GM21526 (cell line): Measurements from ENCODE around the gene PTGIS.

ENCODE experiments used
- ATAC-seq: cut with Tn5 transposase; IDR thresholded peaks from one replicate; pipeline ENCODE4 v1.9.1; 2021; ENCODE audit warnings: moderate library complexity; ENCODE audit not compliant: unreplicated experiment, low FRiP score

PTGIS gene

GRCh38 chr20:49505518-49505917 lies 62.4 kb downstream of the PTGIS start:
- ATAC-seq: no peak

DNA sequence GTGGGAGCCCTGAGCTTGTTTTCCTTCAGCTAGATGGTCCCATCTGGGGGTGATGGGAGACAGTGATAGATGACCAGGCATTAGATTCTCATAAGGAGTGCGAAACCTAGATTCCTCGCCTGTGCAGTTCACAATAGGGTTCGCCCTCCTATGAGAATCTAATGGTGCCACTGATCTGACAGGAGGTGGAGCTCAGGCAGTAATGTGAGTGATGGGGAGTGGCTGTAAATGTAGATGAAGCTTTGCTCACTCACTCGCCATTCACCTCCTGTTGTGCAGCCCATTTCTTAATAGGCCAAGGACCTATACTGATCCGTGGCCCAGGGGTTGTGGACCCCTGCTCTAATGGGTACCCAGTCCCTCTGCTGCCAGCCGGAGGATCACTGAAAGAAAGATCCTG lies 64.8 kb downstream of the PTGIS start:
- no peak for ATAC-seq

GRCh38 chr20:49501917-49502316 lies 66.0 kb downstream of the PTGIS start:
- ATAC-seq: no peak

DNA sequence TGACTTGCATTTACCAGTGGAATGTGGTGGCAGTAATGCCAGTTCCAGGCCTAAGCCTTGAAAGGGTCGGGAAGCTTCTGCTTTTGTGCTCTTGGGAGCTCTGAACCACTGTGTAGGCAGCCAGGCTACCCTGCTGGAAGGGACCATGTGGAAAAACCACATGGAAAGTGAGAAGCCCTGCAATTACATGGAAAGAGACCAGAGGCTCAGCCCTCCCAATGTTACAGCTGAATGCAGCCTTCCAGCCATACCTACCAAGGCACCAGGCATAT lies 70.6 kb downstream of the PTGIS start:
- ATAC-seq: no peak

DNA sequence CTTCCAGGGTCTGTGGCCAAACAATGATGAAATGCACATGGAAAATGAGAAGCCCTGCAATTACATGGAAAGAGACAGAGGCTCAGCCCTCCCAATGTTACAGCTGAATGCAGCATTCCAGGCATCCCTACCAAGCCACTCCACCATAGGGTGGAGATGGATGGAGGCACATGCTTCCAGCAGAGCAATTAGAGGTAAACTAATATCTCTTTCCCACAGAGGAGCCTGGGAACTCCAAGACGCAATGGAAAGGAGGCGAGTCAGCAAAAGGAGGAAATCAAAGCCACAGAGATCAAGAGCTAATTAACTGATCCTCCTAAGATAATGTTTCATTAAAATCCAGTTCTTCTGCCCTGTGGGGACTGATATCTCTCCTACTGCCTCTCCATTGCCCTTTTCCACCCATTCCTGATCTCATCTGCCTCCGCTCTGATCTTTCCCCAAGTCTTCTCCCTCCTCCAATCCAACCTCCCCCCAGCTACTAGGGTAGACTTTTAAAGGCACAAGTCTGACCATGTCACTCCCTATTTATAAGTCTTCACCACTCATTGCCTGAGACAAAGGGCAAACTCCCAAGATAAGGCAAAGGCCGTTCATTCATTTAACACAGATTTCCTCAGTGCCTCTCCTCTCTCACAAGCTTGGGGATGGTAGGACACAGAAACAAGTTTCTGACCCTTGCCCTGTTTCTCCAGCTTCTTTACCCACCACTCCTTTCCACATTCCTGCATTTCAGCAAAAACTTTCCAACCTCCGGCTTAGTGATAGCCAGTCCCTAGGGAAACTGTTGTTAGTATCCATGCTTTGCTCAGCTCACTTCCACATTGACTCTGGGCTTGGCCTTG lies 71.2 kb downstream of the PTGIS start:
- no peak for ATAC-seq

- ATAC-seq: no peak
These were observed 71.9 kb downstream of the PTGIS start for GRCh38 chr20:49496043-49496442.

GRCh38 chr20:49490689-49491088 lies 77.2 kb downstream of the PTGIS start:
- ATAC-seq: no peak

- no peak for ATAC-seq
These were observed 78.2 kb downstream of the PTGIS start for GRCh38 chr20:49489688-49490087.

DNA sequence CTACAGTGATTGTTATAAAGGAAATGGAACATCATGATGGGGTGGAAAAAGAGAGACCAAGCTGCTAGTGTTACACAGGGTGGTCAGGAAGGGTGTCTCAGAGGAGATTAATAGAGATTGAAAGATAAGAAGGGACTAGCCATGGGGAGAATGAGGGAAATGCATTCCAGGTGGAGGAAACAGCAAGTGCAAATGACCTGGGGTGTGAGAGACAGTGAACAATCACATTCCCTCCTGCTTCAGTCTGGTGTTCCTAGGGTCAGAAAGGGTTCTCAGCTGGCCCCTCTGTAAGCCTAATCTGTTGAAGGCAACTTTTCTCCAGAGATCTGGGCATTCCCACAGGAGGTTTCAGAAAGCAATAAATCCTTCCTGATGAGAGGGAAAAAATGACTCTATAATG lies 81.9 kb downstream of the PTGIS start:
- ATAC-seq: no peak

- no peak for ATAC-seq
These were observed 82.4 kb downstream of the PTGIS start for GRCh38 chr20:49485563-49485962.

- ATAC-seq: no peak
These were observed 83.5 kb downstream of the PTGIS start for GRCh38 chr20:49484180-49485140.

GRCh38 chr20:49483696-49484123 lies 84.2 kb downstream of the PTGIS start:
- ATAC-seq: no peak

DNA sequence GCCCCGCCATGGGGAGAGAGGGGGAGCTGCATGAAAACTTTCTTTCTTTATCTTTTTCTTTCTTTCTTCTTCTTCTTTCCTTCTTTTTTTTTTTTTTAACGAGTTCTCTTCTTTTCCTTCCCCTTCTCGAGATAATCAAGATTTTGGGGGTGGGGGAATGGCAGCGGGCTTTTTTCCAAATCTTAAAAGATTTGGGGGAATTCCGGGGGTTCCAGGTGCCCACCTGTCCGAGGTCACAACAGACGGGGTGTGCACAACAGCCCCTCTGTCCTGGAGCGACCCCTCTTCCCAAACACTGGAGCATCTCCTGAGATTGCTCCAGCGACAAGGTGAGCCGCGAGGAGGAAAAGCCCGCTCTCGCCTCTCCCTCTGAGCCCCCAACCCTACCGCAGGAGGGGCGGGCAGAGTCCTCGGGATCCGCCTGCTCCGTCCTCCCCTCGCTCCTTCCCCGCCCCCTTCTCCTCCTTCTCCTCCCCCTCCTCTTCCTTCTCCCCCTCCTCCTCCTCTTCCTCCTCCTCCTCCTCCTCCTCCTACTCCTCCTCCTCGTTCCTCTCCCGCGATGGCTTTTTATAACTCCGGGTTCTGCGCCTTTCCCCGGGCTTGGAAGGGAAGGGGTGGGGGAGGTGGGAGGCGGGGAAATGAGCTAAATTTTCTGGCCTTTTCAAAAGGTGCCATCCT lies 84.8 kb downstream of the PTGIS start:
- no peak for ATAC-seq

GRCh38 chr20:49482621-49483017 lies 85.3 kb downstream of the PTGIS start, which contains the start of gene KCNB1:
Gene KCNB1 (minus strand): TSS chr20:49482668. CDS start chr20:49482480, 188 bp downstream.
- no peak for ATAC-seq

DNA sequence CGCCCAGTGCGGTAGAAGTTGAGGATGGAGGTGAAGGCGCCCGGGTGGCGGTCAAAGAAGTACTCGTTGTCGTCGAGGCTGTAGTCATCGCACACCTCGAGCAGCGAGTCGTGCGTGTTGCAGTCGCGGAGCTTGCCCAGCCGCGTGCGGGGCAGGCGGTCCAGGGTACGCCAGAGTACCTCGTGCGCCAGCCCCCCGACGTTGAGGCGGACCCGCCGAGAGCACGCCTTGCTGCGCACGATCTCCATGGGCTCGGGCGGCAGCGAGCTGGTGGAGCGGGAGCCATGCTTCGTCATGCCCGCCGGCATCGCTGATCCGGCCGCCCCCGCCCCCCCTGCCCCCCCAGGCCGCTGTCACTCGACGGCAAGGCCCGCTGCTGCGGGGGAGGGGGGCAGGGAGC lies 85.8 kb downstream of the PTGIS start:
- no peak for ATAC-seq

DNA sequence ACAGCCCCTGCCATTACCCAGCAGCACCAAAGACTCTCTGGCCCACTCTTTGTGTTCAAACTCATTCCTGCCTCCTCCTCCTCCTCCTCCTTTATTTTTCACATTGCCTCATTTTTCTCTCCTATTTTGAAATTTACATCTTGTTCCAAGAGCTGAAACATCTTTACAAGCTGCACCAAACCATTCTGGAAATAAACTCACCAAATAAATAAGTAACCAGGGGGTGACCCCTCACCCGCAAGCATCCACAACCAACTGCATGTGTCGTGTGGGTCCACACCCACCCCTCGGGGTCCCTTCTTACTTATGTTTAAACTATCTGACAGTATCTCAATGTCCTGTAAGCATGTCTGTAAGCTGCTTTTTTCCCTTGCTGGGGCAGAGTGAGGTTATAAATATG lies 86.8 kb downstream of the PTGIS start:
- ATAC-seq: no peak

DNA sequence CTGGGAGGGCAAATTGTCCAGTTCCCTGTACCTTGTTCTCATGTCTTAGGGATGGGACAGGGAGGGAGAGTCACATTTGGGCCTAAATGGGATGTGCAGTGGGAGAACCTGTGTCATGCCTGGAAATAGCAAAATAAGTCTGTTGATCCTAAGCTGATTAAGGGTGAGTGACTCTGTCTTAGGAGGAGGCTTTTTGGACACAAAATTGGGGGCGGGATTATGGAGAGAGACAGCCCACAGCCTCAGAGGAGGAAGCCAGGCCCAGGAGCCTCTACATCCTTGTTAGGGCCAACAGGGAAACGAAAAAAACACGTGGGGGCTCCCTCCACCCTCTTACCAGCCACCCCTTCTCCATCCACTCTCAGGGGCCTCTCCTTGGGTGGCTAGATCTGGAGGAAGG lies 87.7 kb downstream of the PTGIS start:
- no peak for ATAC-seq

- no peak for ATAC-seq
These were observed 88.2 kb downstream of the PTGIS start for GRCh38 chr20:49479785-49480184.

DNA sequence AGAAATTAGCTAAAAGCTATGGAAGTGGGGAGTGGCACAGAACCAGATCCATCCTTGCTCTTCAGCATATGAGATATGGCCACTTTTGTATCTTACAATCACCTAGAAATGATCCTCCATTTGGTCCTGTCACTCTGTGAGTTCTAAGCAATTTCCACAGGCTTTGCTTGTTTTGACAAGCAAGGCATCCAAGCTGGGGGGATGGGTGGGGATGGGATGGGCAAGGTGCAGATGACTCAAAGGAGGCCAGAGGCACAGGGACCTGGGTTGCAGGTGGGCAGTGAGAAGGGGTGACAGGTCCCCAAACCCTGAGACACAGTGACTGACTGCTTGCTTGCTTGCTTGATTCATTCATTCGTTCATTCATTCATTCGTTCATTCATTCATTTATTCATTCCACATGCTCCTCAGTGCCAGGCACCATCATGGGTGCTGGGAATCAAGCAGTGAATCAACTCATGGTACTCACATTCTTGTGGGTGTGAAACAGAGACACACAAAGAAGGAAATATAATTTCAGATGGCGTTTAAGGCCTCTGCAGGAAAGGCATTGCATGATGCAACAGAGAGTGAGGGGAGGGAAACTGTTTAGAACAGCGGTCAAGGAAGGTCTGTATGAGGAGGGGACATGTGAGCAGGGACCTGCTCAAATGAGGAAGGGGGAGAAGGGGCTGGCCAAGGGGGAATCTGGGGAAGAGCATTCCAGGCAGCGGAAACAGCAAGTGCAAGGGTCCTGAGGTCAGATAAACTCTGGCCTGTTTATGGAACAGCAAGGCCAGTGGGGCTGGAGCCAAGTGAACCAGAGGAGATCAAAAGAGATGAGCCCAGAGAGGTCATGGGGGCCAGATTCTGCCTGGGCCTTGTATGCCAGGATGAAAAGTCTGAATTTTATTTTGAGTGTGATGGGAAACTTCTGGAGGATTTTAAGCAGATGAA lies 88.9 kb downstream of the PTGIS start:
- no peak for ATAC-seq

DNA sequence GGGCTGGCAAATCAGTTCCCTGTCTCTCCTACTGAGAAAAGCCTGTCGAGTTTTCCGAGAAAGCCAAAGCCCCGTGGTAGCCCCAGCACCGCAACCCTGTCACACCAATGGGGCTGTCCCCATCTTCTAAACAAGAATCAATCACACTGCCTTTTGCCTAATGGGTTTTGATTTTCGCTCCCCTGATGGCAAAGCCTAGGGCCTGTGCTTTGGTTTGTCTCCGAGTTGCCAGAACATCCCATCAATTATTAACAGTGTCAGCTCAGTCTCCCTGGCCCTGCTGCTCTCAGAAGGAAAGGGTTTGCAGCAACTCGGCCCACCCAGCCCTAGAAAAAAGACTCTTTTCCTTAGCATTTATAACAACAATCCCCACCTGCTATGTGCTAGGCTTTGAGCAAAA lies 89.7 kb downstream of the PTGIS start:
- no peak for ATAC-seq
